RCC 7860 (cell line): ENCODE data around the gene MUS81.
"Not testable (repeated sequence)": the region's sequence is repeated elsewhere in the genome, so short reads cannot be mapped to it uniquely, and the experiment has no call there.

Experiments
- DNase-seq: peaks from one replicate; pipeline ENCODE4 v3.0.0-alpha.2; 2015; ENCODE audit warnings: low spot score
- FAIRE-seq: peaks from 2 replicates; lab custom pipeline; 2012; peaks lifted over from hg19 to GRCh38; lab: Jason Lieb, UNC

The MUS81 gene

GRCh38 chr11:65860278-65861164 lies at the start of gene MUS81:
TSS of gene MUS81 (plus strand) at chr11:65860433. CDS start at chr11:65860754, 321 bp downstream.
- DNase-seq (peak; percentile 94), FAIRE-seq (peak; percentile 65)

- DNase-seq: no peak
- FAIRE-seq: no peak
Observed at GRCh38 chr11:65811764-65812475, 48.3 kb upstream of the MUS81 start.

GRCh38 chr11:65814131-65814985 lies 45.9 kb upstream of the MUS81 start:
- no peak for DNase-seq
- no peak for FAIRE-seq

- FAIRE-seq: no peak
- no peak for DNase-seq
Observed at GRCh38 chr11:65814986-65815565, 45.2 kb upstream of the MUS81 start.

- no peak for DNase-seq
- no peak for FAIRE-seq
Observed at GRCh38 chr11:65816696-65817095, 43.5 kb upstream of the MUS81 start.

- DNase-seq (no peak), FAIRE-seq (no peak)
Observed at GRCh38 chr11:65817312-65817834, 42.9 kb upstream of the MUS81 start.

- FAIRE-seq: no peak
- peak; percentile 63 for DNase-seq
Observed at GRCh38 chr11:65817835-65818680, 42.2 kb upstream of the MUS81 start.

GRCh38 chr11:65821107-65821506 lies 39.1 kb upstream of the MUS81 start:
- no peak for FAIRE-seq
- no peak for DNase-seq

GRCh38 chr11:65822776-65823528 lies 37.3 kb upstream of the MUS81 start:
- DNase-seq (no peak), FAIRE-seq (no peak)

- DNase-seq: no peak
- no peak for FAIRE-seq
Observed at GRCh38 chr11:65826984-65827735, 33.1 kb upstream of the MUS81 start.

GRCh38 chr11:65829459-65829858 lies 30.8 kb upstream of the MUS81 start:
- no peak for FAIRE-seq
- no peak for DNase-seq

- not testable (repeated sequence) for FAIRE-seq, DNase-seq
Observed at GRCh38 chr11:65832231-65832630, 28.0 kb upstream of the MUS81 start.

- DNase-seq: no peak
- no peak for FAIRE-seq
Observed at GRCh38 chr11:65833297-65834030, 26.8 kb upstream of the MUS81 start, which contains the start of gene SNX32. TSS of gene SNX32 (plus strand) at chr11:65833963. CDS start at chr11:65834066, 103 bp downstream.

- FAIRE-seq: no peak
- DNase-seq: no peak
Observed at GRCh38 chr11:65834202-65834601, 26.0 kb upstream of the MUS81 start.

GRCh38 chr11:65842144-65842543 lies 18.1 kb upstream of the MUS81 start:
- DNase-seq: no peak
- FAIRE-seq: no peak

- FAIRE-seq (no peak), DNase-seq (no peak)
Observed at GRCh38 chr11:65843811-65844210, 16.4 kb upstream of the MUS81 start.

- FAIRE-seq (no peak), DNase-seq (no peak)
Observed at GRCh38 chr11:65844231-65844872, 15.9 kb upstream of the MUS81 start.
